Effector memory CD4-positive, alpha-beta T cell (primary cell): Measurements from ENCODE around the gene GEMIN5.
A peak's percentile ranks its signal among the peaks of the same experiment; 100 is the strongest.
"Not testable (repeated sequence)": the region's sequence is repeated elsewhere in the genome, so short reads cannot be mapped to it uniquely, and the experiment has no call there.

Source experiments
- DNase-seq, 3 donors: peaks; one replicate each; pipeline ENCODE4 v3.0.0-alpha.2; 2020
- H3K27ac ChIP-seq: 2 replicates; pipeline ENCODE4 v1.7.0; 2013; ENCODE audit warnings: mild to moderate bottlenecking, low read length, moderate library complexity; ENCODE audit not compliant: insufficient read depth, poor library complexity, severe bottlenecking
- H3K27me3 ChIP-seq: replicated peaks from 2 replicates; pipeline ENCODE4 v1.7.0; 2013; ENCODE audit warnings: mild to moderate bottlenecking, low read length; ENCODE audit not compliant: insufficient read depth, control insufficient read depth, poor library complexity, severe bottlenecking
- H3K36me3 ChIP-seq: 2 replicates; pipeline ENCODE4 v1.7.0; 2013; ENCODE audit warnings: mild to moderate bottlenecking, low read length, moderate library complexity; ENCODE audit not compliant: control insufficient read depth, insufficient read depth
- H3K4me1 ChIP-seq: 2 replicates; pipeline ENCODE4 v1.7.0; 2013; ENCODE audit warnings: low read length, mild to moderate bottlenecking; ENCODE audit not compliant: control insufficient read depth, insufficient read depth, poor library complexity, severe bottlenecking
- H3K4me3 ChIP-seq: 2 replicates; pipeline ENCODE4 v1.7.0; 2013; ENCODE audit warnings: low read length, low read depth, mild to moderate bottlenecking; ENCODE audit not compliant: insufficient read depth, poor library complexity, severe bottlenecking
- H3K9me3 ChIP-seq: 2 replicates; pipeline ENCODE4 v1.7.0; 2013; ENCODE audit warnings: mild to moderate bottlenecking, low read length, moderate library complexity; ENCODE audit not compliant: control insufficient read depth
- total RNA-seq, 3 donors: gene quantifications; one replicate each; lab custom pipeline; 2026; lab: John Stamatoyannopoulos, UW

GEMIN5 gene, protein sequence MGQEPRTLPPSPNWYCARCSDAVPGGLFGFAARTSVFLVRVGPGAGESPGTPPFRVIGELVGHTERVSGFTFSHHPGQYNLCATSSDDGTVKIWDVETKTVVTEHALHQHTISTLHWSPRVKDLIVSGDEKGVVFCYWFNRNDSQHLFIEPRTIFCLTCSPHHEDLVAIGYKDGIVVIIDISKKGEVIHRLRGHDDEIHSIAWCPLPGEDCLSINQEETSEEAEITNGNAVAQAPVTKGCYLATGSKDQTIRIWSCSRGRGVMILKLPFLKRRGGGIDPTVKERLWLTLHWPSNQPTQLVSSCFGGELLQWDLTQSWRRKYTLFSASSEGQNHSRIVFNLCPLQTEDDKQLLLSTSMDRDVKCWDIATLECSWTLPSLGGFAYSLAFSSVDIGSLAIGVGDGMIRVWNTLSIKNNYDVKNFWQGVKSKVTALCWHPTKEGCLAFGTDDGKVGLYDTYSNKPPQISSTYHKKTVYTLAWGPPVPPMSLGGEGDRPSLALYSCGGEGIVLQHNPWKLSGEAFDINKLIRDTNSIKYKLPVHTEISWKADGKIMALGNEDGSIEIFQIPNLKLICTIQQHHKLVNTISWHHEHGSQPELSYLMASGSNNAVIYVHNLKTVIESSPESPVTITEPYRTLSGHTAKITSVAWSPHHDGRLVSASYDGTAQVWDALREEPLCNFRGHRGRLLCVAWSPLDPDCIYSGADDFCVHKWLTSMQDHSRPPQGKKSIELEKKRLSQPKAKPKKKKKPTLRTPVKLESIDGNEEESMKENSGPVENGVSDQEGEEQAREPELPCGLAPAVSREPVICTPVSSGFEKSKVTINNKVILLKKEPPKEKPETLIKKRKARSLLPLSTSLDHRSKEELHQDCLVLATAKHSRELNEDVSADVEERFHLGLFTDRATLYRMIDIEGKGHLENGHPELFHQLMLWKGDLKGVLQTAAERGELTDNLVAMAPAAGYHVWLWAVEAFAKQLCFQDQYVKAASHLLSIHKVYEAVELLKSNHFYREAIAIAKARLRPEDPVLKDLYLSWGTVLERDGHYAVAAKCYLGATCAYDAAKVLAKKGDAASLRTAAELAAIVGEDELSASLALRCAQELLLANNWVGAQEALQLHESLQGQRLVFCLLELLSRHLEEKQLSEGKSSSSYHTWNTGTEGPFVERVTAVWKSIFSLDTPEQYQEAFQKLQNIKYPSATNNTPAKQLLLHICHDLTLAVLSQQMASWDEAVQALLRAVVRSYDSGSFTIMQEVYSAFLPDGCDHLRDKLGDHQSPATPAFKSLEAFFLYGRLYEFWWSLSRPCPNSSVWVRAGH (N-terminal part only)
- 15.6 to 22.1 (median 19.8) reads per million in 3 donors for total RNA-seq

DNA sequence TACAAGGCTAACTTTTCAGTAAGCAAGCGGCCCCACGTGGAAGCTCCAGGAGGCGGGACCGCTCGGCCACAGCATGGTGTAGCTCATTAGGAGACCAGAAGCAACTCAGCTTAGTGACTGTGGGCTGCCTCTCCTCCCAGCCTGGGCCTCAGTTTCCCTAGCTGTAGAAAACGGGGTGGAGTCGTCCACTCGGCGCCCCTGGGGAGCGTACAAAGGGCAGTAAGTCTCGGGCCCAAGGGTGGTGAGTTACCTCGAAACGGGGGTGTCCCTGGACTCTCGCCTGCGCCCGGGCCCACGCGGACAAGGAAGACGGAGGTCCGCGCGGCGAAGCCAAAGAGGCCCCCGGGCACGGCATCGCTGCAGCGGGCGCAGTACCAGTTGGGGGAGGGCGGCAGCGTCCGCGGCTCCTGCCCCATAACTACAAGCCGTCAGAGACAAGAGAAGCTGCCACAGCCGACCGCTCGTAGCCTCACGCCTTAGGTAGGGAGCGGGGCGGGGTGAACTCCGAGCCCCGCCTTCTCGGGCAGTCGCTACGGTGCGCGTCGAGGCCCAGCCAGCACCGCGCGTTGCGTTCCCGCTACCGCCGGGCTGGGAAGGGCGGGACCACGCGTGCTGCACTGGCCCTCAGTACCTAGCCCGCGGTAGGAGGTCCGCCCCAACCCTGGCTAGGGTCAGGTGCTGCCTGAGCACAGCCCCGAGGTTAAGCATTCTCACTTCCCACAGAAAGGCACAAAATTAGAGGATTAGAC lies at the start of gene GEMIN5:
Gene GEMIN5 (minus strand): TSS at position 494 of the 749 bp plus-strand sequence. CDS start 78 bp downstream, at position 416.
- Histone ChIP-seq H3K36me3 (peaks cover 2% of the 10 kb centered on the region), H3K4me3 (peak within 1 kb of the TSS; percentile 94), H3K4me1 (peaks cover 16% of the 10 kb centered on the region), H3K27ac (peak within 1 kb of the TSS; percentile 64), H3K27me3 (no peaks in the 10 kb centered on the region), H3K9me3 (no peaks in the 10 kb centered on the region)
- DNase-seq: peak; percentile 69 to 73 (median 71)

DNA sequence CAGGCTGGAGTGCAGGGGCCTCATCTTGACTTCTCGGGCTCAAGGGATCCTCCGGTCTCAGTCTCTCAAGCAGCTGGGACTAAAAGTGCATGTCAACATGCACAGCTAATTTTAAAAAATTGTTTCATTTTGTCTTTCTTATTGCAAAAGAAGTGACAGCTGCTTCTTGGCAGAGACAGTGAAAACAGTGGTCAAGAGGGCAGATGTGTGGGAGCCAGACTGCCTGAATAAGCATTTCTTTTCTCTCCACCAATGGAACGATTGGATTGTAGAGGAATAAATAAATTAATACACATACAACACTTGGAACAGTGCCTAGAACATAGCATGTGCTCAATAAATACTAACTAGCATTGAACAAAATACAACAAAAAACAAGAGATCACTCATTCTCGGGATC lies 48.1 kb upstream of the GEMIN5 start:
- DNase-seq: no peak
- Histone ChIP-seq H3K36me3 (no peaks in the 10 kb centered on the region), H3K27me3 (no peaks in the 10 kb centered on the region), H3K9me3 (no peaks in the 10 kb centered on the region), H3K4me3 (no peak overlapping the region), H3K4me1 (no peaks in the 10 kb centered on the region), H3K27ac (no peak overlapping the region)

DNA sequence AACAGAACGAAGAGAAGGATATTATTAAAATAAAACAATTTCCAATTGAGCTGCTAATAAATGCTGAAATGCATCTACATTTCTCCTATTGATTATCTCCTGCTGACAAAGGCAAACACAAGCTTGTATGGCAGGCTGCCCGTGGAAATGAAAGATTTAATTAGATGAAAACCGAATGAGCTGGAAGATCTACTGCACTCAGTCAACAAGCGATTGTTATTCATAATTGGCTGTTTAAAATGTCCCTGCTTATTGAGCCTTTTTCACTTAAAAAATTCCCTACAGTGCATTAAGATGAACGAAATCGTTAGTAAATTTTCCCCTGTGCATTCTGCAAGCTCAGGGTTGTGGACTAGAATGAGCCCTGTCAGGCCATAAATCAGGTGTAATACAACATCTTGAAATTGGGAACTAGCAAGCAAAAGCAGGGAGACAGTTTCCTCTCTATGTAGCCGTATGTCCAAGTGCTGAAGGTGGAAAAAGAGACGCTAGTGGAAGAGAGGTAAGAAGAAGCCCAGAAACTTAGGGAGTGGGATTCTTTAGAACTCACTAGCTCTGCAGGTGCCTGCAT lies 47.0 kb upstream of the GEMIN5 start:
- no peak for DNase-seq
- H3K9me3 ChIP-seq: no peaks in the 10 kb centered on the region

DNA sequence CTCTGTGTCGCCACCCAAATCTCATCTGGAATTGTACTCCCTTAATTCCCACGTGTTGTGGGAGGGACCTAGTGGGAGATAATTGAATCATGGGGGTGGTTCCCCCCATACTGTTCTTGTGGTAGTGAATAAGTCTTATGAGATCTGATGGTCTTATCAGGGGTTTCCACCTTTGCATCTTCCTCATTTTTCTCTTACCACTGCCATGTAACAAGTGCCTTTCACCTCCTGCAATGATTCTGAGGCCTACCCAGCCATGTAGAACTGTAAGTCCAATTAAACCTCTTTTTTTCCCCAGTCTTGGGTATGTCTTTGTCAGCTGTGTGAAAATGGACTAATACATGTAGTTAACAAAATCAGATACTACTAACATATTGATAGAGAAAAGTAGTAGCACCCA lies 40.3 kb upstream of the GEMIN5 start:
- not testable (repeated sequence) for H3K36me3 ChIP-seq, H3K27me3 ChIP-seq, H3K27ac ChIP-seq, H3K4me1 ChIP-seq, H3K9me3 ChIP-seq, H3K4me3 ChIP-seq, DNase-seq

More for the DNA sequence above, 47.0 kb upstream of the GEMIN5 start:
- Histone ChIP-seq H3K4me3 (no peak overlapping the region), H3K27me3 (no peaks in the 10 kb centered on the region), H3K36me3 (no peaks in the 10 kb centered on the region), H3K4me1 (no peaks in the 10 kb centered on the region), H3K27ac (no peak overlapping the region)

DNA sequence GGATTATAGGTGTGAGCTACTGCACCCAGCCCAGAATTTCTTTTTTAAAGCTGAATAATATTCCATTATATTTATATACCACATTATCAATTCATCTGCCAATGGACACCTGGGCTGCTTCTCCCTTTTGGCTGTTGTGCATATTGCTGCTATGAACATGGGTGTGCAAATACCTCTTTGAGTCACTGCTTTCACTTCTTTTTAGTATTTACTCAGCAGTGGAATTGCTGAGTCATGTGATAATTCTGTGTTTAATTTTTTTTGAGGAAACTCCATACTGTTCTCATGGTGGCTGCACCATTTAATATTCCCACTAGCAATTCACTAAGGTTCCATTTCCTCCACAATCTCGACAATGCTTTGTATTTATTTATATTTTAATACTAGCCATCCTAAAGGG lies 39.4 kb upstream of the GEMIN5 start:
- Histone ChIP-seq H3K4me1 (no peaks in the 10 kb centered on the region), H3K27me3 (no peaks in the 10 kb centered on the region), H3K27ac (no peak overlapping the region), H3K4me3 (no peak overlapping the region), H3K9me3 (no peaks in the 10 kb centered on the region), H3K36me3 (no peaks in the 10 kb centered on the region)
- DNase-seq: no peak

DNA sequence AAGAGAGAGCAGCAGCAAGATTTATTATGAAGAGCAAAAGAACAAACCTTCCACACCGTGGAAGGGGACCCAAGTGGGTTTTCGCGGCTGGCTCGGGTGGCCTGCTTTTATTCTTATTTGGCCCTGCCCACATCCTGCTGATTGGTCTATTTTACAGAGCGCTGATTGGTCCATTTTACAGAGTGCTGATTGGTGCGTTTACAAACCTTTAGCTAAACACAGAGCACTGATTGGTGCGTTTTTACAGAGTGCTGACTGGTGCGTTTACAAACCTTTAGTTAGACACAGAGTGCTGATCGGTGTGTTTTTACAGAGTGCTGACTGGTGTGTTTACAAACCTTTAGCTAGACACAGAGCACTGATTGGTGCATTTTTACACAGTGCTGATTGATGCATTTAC lies 38.1 kb upstream of the GEMIN5 start:
- H3K4me3 ChIP-seq, H3K27me3 ChIP-seq, H3K27ac ChIP-seq, H3K9me3 ChIP-seq, H3K36me3 ChIP-seq, DNase-seq, H3K4me1 ChIP-seq: not testable (repeated sequence)

DNA sequence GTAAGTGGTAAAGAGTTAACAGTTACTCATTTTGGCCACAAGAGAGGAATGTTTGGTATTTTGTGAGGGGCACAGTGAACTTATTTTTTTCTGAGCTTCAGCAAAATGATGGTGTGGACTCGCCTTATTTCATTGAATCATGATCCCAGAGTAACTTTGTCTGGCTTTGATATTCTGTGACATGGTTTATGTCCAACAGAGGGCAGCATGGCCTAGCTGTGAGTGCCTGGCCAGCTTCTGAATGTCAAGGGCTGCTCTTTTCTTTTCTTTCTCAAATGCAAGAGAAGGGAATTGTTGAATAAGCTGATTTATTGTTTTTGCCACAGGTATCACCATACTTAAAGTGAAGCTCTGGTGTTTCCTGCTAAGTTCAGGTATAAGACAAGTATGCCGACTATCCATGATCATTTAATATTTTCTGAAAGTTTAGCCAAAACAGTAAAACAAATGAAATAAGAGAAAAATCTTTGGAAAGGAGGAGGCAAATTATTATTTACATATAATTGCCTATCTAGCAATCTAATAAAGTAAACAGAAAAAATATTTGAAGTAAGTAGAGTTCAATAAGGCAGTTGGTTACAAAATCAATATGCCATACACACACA lies 34.6 kb upstream of the GEMIN5 start:
- no peaks in the 10 kb centered on the region for H3K9me3 ChIP-seq
- H3K36me3 ChIP-seq: peaks cover 7% of the 10 kb centered on the region
- H3K4me3 ChIP-seq: no peak overlapping the region
- no peaks in the 10 kb centered on the region for H3K4me1 ChIP-seq
- no peak for DNase-seq
- H3K27me3 ChIP-seq: no peaks in the 10 kb centered on the region
- H3K27ac ChIP-seq: no peak overlapping the region

DNA sequence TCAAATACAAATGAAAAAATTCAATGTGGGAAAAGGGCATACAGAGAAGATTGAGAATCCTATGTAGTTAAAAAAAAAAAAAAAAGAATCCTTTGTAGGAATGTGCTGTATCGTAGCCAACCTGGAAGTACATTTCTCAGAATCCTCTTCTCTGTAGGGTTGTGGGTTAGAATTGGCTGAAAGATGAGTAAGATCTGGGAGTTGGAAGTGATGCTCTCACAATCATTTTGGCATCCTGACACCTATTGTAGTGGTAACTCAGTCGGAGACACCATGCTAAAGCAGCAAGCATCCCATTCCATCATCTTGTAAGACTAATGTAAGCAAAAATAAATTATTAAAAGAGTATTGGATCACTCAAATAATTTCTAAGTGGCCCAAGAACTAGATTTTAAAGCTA lies 33.5 kb upstream of the GEMIN5 start:
- no peak overlapping the region for H3K27ac ChIP-seq
- H3K4me1 ChIP-seq: no peaks in the 10 kb centered on the region
- DNase-seq: no peak

More for the DNA sequence above, 33.5 kb upstream of the GEMIN5 start:
- no peaks in the 10 kb centered on the region for H3K9me3 ChIP-seq
- no peaks in the 10 kb centered on the region for H3K27me3 ChIP-seq
- peaks cover 17% of the 10 kb centered on the region for H3K36me3 ChIP-seq
- H3K4me3 ChIP-seq: no peak overlapping the region
